ENCODE measurements around the gene KRTAP10-7. TPM values are rescaled to one million over a fixed set of nuclear protein-coding genes. Genes with fewer than 3 reads are reported as not detected.
"Not testable (repeated sequence)": the region's sequence is repeated elsewhere in the genome, so short reads cannot be mapped to it uniquely, and the experiment has no call there.

Gene KRTAP10-7
- total and polyA plus RNA-seq, 2 experiments from 2014 or later: not detected

DNA sequence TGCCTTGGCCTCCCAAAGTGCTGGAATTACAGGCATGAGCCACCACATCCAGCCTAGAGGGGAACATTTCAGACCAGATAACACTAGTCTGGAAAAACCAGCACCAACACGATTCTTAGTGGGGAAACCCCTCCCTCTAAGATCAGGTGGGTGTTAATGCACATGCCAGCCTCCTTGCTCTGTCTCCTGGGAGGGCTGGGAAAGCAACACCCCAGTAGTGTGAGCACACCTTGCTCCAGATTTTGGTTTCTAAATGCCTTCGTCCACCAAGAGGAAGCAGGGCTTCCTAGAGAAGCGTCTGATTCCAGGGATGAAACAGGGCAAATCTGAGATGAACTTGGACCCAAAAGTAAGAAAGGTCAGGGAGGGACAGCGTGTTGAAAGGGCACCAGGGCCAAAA, 29.1 kb upstream of the KRTAP10-7 start:
- TF ChIP-seq EZH2phosphoT487 (IDR thresholded peaks at IDR 0.05; ENCODE audit: insufficient read depth, low read depth): no peak
- no peak for TF ChIP-seq EZH2 (IDR thresholded peaks at IDR 0.05; ENCODE audit: insufficient read depth, poor library complexity, severe bottlenecking)
- Histone ChIP-seq H3K9me3 (ENCODE audit: low read depth) (no peaks in the 10 kb centered on the region), H3K36me3 (ENCODE audit: low read depth) (no peaks in the 10 kb centered on the region), H3F3A (ENCODE audit: insufficient read depth) (no peaks in the 10 kb centered on the region), H4K20me1 (ENCODE audit: insufficient read depth) (no peaks in the 10 kb centered on the region), H3K27me3 (replicated peaks; ENCODE audit: insufficient read depth) (peaks cover 13% of the 10 kb centered on the region; the same call in 1 of the 2 replicates), H3K4me3 (no peak overlapping the region), H3K4me1 (ENCODE audit: insufficient read depth) (no peaks in the 10 kb centered on the region), H3K27ac (no peak overlapping the region), H2AFZ (no peak overlapping the region), H3K9ac (no peak overlapping the region), H3K79me2 (ENCODE audit: insufficient read depth) (no peaks in the 10 kb centered on the region), H3K9me2 (ENCODE audit: insufficient read depth) (no peaks in the 10 kb centered on the region), H3K4me2 (ENCODE audit: unreplicated experiment) (no peak overlapping the region)
- WGBS, 2 experiments (ENCODE audit: low coverage in 1 of 2, low lambda C conversion rate in 2 of 2, missing lambda C conversion rate in 2 of 2): 21 to 26% methylated on average over 4 of the region's 4 CpGs
- DNase-seq: no peak
- in situ Hi-C loops (cut with MboI): no loop called here

DNA sequence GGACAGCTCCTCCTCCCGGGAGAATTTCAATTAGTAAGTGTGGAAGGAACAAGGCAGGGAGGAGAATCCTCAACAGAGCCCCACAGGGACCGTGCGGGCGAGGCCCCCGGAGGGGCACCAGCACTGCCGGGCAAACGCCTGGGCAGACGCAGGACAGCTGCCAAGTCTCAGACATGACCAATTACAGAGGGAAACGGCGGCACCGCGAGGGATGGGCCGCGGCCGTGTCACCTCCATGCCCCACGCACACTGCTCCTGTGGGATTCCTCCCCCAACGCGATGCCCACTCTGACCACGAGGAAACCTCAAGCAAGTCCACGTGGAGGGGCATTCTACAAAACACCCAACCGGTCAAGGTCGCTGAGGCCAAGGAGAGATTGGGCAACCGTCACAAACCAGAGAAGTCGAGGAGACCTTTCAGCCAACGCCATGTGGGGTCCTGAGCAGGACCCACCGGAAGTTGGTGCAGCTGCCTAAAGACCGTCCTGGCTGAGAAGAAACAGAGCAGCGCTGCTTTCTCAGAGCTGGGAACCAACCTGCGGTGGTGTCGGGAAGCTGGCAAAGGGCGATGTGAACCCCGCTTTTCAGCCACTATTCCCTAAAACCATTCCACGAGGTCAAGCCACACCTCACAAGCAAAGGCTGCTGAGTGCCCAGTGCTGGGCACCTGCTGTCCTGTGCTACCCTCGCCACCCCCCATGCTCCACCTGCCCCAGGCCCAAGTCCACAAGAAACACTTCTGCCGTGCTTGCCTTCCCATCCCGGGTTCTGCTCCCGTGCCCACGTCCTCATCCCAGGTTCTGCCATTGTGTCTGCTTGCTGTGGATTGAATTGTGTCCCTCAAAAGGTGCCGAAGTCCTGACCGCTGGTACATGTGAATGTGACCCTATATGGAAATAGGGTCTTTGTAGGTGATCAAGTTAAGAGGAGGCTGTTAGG, 28.3 kb upstream of the KRTAP10-7 start:
- Histone ChIP-seq H3K9me3 (ENCODE audit: low read depth) (no peaks in the 10 kb centered on the region), H3K27ac (no peak overlapping the region), H3K4me1 (ENCODE audit: insufficient read depth) (no peaks in the 10 kb centered on the region), H3F3A (ENCODE audit: insufficient read depth) (no peaks in the 10 kb centered on the region), H3K9me2 (ENCODE audit: insufficient read depth) (no peaks in the 10 kb centered on the region), H3K4me3 (no peak overlapping the region), H4K20me1 (ENCODE audit: insufficient read depth) (no peaks in the 10 kb centered on the region), H3K9ac (no peak overlapping the region), H3K36me3 (ENCODE audit: low read depth) (no peaks in the 10 kb centered on the region), H3K27me3 (replicated peaks; ENCODE audit: insufficient read depth) (peaks cover 5% of the 10 kb centered on the region), H3K4me2 (ENCODE audit: unreplicated experiment) (no peak overlapping the region), H2AFZ (no peak overlapping the region), H3K79me2 (ENCODE audit: insufficient read depth) (no peaks in the 10 kb centered on the region)
- no peak for TF ChIP-seq EZH2 (IDR thresholded peaks at IDR 0.05; ENCODE audit: insufficient read depth, poor library complexity, severe bottlenecking)
- 62 to 64% methylated on average over 38 to 39 of the region's 40 CpGs for WGBS, 2 experiments (ENCODE audit: low coverage in 1 of 2, low lambda C conversion rate in 2 of 2, missing lambda C conversion rate in 2 of 2)
- no peak for DNase-seq
- in situ Hi-C loops (cut with MboI): no loop called here

DNA sequence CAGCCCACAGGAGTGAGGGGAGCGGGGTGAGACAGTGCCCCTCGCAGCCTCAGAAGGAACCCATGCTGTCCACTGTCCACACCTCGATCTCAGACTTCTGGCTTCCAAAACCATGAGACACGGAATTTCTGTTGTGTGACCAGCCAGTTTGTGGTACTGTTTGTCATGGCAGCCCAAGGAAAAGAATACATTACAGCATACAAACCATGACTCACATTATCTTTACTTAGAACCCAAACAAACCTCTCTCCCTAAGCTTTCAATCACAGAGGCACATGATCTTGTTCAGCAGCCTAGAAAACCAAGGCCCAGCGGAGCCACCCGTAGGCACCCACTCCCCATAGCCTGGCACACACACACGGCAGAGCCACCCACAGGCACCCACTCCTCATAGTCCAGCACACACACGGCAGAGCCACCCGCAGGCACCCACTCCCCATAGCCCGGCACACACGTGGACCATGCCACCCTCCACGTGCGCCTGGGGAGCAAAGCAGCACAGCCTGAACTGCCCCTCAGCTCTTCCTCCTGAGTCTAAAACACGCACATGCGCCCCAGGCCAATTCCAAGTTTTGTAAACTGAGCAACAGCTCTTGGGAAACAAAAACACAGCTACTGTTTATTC, 27.3 kb upstream of the KRTAP10-7 start:
- H3K27ac ChIP-seq: no peak overlapping the region
- WGBS, 2 experiments (ENCODE audit: low coverage in 1 of 2, low lambda C conversion rate in 2 of 2, missing lambda C conversion rate in 2 of 2): 35 to 37% methylated on average over 15 of the region's 15 CpGs
- H3K4me1 ChIP-seq (ENCODE audit: insufficient read depth): no peaks in the 10 kb centered on the region
- no peaks in the 10 kb centered on the region for H4K20me1 ChIP-seq (ENCODE audit: insufficient read depth)
- no peaks in the 10 kb centered on the region for H3K36me3 ChIP-seq (ENCODE audit: low read depth)
- H3K9me2 ChIP-seq (ENCODE audit: insufficient read depth): no peaks in the 10 kb centered on the region
- no peak overlapping the region for H2AFZ ChIP-seq
- in situ Hi-C loops (cut with MboI): no loop called here
- no peaks in the 10 kb centered on the region for H3K9me3 ChIP-seq (ENCODE audit: low read depth)
- peak; percentile 44 for DNase-seq
- H3F3A ChIP-seq (ENCODE audit: insufficient read depth): no peaks in the 10 kb centered on the region
- peaks cover 5% of the 10 kb centered on the region; the same call in 1 of the 2 replicates for H3K27me3 ChIP-seq (replicated peaks; ENCODE audit: insufficient read depth)
- no peak overlapping the region for H3K4me3 ChIP-seq
- H3K79me2 ChIP-seq (ENCODE audit: insufficient read depth): no peaks in the 10 kb centered on the region
- H3K4me2 ChIP-seq (ENCODE audit: unreplicated experiment): no peak overlapping the region
- TF ChIP-seq EZH2 (IDR thresholded peaks at IDR 0.05; ENCODE audit: insufficient read depth, poor library complexity, severe bottlenecking) (no peak), EZH2phosphoT487 (IDR thresholded peaks at IDR 0.05; ENCODE audit: insufficient read depth, low read depth) (no peak)
- no peak overlapping the region for H3K9ac ChIP-seq

DNA sequence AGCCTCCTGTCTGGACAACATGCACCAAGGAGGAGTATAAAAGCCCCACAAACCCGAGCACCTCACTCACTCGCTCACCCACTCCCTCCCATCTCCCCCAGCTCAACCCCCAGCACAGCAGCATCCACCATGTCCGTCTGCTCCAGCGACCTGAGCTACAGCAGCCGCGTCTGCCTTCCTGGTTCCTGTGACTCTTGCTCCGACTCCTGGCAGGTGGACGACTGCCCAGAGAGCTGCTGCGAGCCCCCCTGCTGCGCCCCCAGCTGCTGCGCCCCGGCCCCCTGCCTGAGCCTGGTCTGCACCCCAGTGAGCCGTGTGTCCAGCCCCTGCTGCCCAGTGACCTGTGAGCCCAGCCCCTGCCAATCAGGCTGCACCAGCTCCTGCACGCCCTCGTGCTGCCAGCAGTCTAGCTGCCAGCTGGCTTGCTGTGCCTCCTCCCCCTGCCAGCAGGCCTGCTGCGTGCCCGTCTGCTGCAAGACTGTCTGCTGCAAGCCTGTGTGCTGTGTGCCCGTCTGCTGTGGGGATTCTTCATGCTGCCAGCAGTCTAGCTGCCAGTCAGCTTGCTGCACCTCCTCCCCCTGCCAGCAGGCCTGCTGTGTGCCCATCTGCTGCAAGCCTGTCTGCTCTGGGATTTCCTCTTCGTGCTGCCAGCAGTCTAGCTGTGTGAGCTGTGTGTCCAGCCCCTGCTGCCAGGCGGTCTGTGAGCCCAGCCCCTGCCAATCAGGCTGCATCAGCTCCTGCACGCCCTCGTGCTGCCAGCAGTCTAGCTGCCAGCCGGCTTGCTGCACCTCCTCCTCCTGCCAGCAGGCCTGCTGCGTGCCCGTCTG, 26.6 kb upstream of the KRTAP10-7 start, which contains the start of gene KRTAP10-4:
Gene KRTAP10-4, plus strand, starts transcription at position 100 of the 827 bp plus-strand sequence. Its CDS starts 30 bp downstream, at position 130.
- H3K9me3 ChIP-seq (ENCODE audit: low read depth); DNase-seq; H3K4me2 ChIP-seq (ENCODE audit: unreplicated experiment); H3K27ac ChIP-seq; H3K4me3 ChIP-seq; H3F3A ChIP-seq (ENCODE audit: insufficient read depth); H3K9ac ChIP-seq; in situ Hi-C loops (cut with MboI); H3K36me3 ChIP-seq (ENCODE audit: low read depth); H3K4me1 ChIP-seq (ENCODE audit: insufficient read depth); H4K20me1 ChIP-seq (ENCODE audit: insufficient read depth); H3K27me3 ChIP-seq (replicated peaks; ENCODE audit: insufficient read depth); H2AFZ ChIP-seq; H3K9me2 ChIP-seq (ENCODE audit: insufficient read depth); H3K79me2 ChIP-seq (ENCODE audit: insufficient read depth): not testable (repeated sequence)
- WGBS, 2 experiments (ENCODE audit: low coverage in 1 of 2, low lambda C conversion rate in 2 of 2, missing lambda C conversion rate in 2 of 2): 11 to 13% methylated on average over 19 of the region's 25 CpGs

Measured in GM23248 (cell line).